Peyer's patch (tissue), 4 donors: ENCODE results near the gene NXT1. TPM values are rescaled to one million over a fixed set of nuclear protein-coding genes. Genes with fewer than 3 reads are reported as not detected.

Experiments used
- DNase-seq, 3 donors: peaks; one replicate each; pipeline ENCODE4 v3.0.0-alpha.2; 2017 to 2019
- H3K27ac ChIP-seq, 4 donors: fragments of 200-600 bp; sonication (generic); one replicate each; pipeline ENCODE4 v1.5.1; 2016 to 2019
- H3K27me3 ChIP-seq, 2 donors: fragments of 200-600 bp; sonication (generic); one replicate each; pipeline ENCODE4 v1.5.1; 2019
- H3K36me3 ChIP-seq, 3 donors: fragments of 200-600 bp; sonication (generic); one replicate each; pipeline ENCODE4 v1.5.1; 2016 to 2019
- H3K4me1 ChIP-seq, 4 donors: fragments of 200-600 bp; sonication (generic); one replicate each; pipeline ENCODE4 v1.5.1; 2016 to 2019
- H3K4me3 ChIP-seq, 4 donors: fragments of 200-600 bp; sonication (generic); 1 replicate in 3 of 4; 2 replicates in 1 of 4; pipeline ENCODE4 v1.5.1; 2016 to 2019; ENCODE audit warnings: mild to moderate bottlenecking in 1 of 4
- H3K9me3 ChIP-seq, 4 donors: fragments of 200-600 bp; sonication (generic); one replicate each; pipeline ENCODE4 v1.5.1; 2016 to 2019; ENCODE audit warnings: mild to moderate bottlenecking in 1 of 4
- POLR2A ChIP-seq, 2 donors: fragments of 450-650 bp; IDR thresholded peaks; one replicate each; pipeline ENCODE4 v1.5.1; 2017; ENCODE audit warnings: antibody characterized with exemption in 2 of 2, mild to moderate bottlenecking in 2 of 2, moderate library complexity in 2 of 2
- total RNA-seq, 4 donors: library from RNA; depleted of rRNA; stranded (reverse); fragments of >200 nt; gene quantifications; one replicate each; pipeline ENCODE4 v1.1.0, GENCODE V29; 2016
- TF ChIP-seq, protein P1 (sequence below), 6 experiments: fragments of 450-650 bp in 4 of 6; fragments of 200-600 bp in 2 of 6; sonication (generic) in 1 of 6; IDR thresholded peaks; one replicate each; pipeline ENCODE4 v1.5.1; 2017 to 2019; ENCODE audit warnings: antibody characterized with exemption in 6 of 6, mild to moderate bottlenecking in 3 of 6, moderate library complexity in 1 of 6

The NXT1 gene
- total RNA-seq, 4 donors from 2014 or later, result 5.4 to 23.1 (median 7.9) TPM

DNA sequence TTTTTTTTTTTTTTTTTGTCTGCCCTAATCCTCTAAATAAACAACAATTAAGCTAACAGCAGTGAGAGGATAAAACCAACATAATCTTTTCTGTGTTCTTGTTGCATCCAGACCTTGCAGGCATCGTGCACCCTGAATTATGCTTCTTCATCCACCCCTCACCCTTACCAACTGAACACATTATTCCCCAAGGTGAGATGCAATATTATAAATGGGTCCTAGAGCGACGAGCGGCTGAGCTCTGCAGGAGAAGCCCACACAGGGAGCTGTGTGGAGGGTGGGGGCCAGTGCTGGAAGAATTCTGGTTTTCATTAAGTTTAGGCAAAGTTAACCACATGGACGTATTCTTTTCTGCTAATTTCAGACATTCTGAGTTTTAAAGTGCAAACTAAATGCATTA is 32.2 kb upstream of the NXT1 start:
- H3K4me1 ChIP-seq, result no peaks in the 10 kb centered on the region
- H3K27ac ChIP-seq, result peak overlapping the region in 1 of 4 donors; percentile 62
- no peaks in the 10 kb centered on the region for H3K36me3 ChIP-seq
- no peaks in the 10 kb centered on the region for H3K27me3 ChIP-seq
- TF ChIP-seq, protein P1, sequence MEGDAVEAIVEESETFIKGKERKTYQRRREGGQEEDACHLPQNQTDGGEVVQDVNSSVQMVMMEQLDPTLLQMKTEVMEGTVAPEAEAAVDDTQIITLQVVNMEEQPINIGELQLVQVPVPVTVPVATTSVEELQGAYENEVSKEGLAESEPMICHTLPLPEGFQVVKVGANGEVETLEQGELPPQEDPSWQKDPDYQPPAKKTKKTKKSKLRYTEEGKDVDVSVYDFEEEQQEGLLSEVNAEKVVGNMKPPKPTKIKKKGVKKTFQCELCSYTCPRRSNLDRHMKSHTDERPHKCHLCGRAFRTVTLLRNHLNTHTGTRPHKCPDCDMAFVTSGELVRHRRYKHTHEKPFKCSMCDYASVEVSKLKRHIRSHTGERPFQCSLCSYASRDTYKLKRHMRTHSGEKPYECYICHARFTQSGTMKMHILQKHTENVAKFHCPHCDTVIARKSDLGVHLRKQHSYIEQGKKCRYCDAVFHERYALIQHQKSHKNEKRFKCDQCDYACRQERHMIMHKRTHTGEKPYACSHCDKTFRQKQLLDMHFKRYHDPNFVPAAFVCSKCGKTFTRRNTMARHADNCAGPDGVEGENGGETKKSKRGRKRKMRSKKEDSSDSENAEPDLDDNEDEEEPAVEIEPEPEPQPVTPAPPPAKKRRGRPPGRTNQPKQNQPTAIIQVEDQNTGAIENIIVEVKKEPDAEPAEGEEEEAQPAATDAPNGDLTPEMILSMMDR (IDR thresholded peaks at IDR 0.05), result no peak
- TF ChIP-seq POLR2A (IDR thresholded peaks at IDR 0.05), result no peak
- no peaks in the 10 kb centered on the region for H3K9me3 ChIP-seq
- no peak overlapping the region for H3K4me3 ChIP-seq
- DNase-seq, result no peak

DNA sequence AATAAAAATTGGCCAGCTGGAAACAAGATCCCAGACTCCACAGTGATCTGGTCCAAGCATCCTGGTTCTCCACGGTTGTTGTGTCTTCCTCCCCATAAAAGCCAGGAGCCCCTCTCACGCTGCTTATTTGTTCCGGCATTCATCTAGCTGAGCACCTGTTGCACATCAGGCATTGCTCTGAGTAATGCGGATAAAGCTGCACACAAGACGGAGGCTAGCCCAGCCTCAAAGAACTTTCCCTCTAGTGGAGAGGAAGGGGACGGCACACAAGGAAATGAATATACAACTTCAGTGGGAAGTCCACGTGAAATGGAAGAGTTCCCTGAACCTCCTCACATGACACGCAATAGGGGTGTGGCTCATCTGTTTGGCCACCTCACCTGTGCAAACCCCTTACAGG is 30.3 kb upstream of the NXT1 start:
- H3K4me3 ChIP-seq, result no peak overlapping the region
- no peak for DNase-seq

DNA sequence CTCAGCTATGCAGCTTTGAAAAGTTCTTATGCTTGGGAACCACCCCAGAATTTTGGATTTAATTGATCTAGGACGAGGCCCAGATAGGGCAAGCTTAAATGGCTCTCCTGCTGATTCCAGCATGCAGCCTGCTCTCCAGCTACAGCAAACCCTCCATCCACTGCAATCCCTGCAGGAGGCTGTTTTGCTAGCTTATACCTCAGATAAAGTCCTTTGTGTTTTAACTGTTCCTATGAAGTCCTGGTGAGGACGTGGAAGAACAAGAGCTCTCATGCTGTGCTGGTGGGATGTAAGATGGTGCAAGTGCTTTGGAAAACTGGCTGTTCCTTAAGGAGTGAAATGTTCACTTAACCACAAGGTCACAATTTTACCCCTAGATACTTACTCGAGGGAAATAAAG is 25.5 kb upstream of the NXT1 start:
- Histone ChIP-seq H3K9me3 (no peaks in the 10 kb centered on the region), H3K27me3 (no peaks in the 10 kb centered on the region), H3K4me3 (no peak overlapping the region), H3K4me1 (no peaks in the 10 kb centered on the region), H3K27ac (no peak overlapping the region), H3K36me3 (no peaks in the 10 kb centered on the region)
- TF ChIP-seq, protein P1 (IDR thresholded peaks at IDR 0.05), result no peak
- TF ChIP-seq POLR2A (IDR thresholded peaks at IDR 0.05), result no peak
- no peak for DNase-seq

More for the DNA sequence above, 30.3 kb upstream of the NXT1 start:
- Histone ChIP-seq H3K27ac (peak overlapping the region in 2 of 4 donors; percentile 25 to 61), H3K36me3 (no peaks in the 10 kb centered on the region), H3K9me3 (no peaks in the 10 kb centered on the region), H3K4me1 (no peaks in the 10 kb centered on the region), H3K27me3 (no peaks in the 10 kb centered on the region)
- TF ChIP-seq POLR2A (IDR thresholded peaks at IDR 0.05), result no peak
- TF ChIP-seq, protein P1 (IDR thresholded peaks at IDR 0.05), result peak in 3 of 6 experiments; percentile 25 to 33 (median 28)

DNA sequence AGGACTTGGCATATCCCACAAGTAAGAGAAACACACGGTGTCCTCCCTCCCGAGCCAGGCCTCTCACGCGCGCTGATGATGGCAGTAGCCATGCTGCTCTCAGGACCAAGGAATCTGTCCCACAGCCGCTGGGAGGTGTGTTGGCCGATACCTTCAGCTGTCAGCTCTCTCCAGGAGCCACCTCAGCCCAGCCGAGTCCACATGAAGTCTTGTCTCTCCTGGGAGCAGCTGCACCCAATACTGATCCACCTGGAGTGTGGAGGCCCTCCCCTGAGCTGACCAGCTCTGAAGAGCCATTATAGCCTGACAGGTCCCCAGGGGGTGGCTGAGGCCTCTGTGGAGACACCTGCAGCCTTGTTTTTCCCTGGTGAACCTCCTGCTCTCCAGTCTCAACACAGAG is 23.8 kb upstream of the NXT1 start:
- H3K4me3 ChIP-seq, result no peak overlapping the region
- no peak for DNase-seq
- H3K4me1 ChIP-seq, result no peaks in the 10 kb centered on the region
- no peaks in the 10 kb centered on the region for H3K36me3 ChIP-seq
- H3K27ac ChIP-seq, result no peak overlapping the region
- no peak for TF ChIP-seq POLR2A (IDR thresholded peaks at IDR 0.05)
- TF ChIP-seq, protein P1 (IDR thresholded peaks at IDR 0.05), result no peak
- H3K9me3 ChIP-seq, result no peaks in the 10 kb centered on the region
- no peaks in the 10 kb centered on the region for H3K27me3 ChIP-seq

DNA sequence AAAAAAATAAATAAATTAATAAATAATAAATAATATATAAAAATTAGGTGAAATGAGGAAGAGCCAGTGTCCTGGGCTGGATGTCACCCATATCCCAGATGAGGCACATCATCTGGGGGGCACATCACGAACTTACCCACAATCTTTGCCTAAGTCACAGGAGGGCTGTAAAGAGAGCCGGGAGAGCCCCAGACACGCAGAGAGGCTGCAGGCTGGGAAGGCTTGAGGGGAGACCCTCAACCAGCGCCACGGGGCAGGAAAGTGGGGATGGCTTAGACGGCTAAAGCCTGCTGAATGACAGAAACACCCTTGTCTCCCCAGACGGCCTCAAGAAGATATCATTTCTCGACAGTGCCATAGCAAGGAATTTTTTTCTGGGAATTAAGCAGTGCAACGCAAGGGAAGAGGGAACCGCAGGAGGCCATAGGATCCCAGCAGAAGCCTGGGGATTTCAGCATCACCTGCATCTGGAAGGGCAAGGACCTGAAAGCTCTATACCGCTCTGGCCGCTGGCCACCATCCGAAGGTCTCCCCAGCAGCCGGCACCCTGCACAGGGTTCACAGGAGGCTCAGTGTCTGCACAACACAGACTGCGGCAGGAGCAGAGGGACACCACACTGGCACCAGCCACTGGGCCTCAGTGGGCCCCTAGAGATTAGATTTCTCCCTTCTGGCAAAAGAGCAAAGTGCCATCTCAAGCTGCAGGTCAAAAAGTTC is 22.8 kb upstream of the NXT1 start:
- Histone ChIP-seq H3K4me1 (no peaks in the 10 kb centered on the region), H3K27ac (no peak overlapping the region), H3K27me3 (no peaks in the 10 kb centered on the region), H3K36me3 (no peaks in the 10 kb centered on the region), H3K4me3 (no peak overlapping the region), H3K9me3 (no peaks in the 10 kb centered on the region)
- no peak for DNase-seq
- TF ChIP-seq, protein P1 (IDR thresholded peaks at IDR 0.05), result no peak
- TF ChIP-seq POLR2A (IDR thresholded peaks at IDR 0.05), result no peak
